ENCODE results near the gene ZNF609.

ZNF609 gene

GRCh38 chr15:64438653-64439447 is 21.5 kb upstream of the ZNF609 start:
- Histone ChIP-seq H3K36me3 (ENCODE audit: control insufficient read depth, insufficient read depth, low read length) (no peaks in the 10 kb centered on the region), H3K4me1 (ENCODE audit: control insufficient read depth, insufficient read depth, low read length) (no peaks in the 10 kb centered on the region), H3K9ac (ENCODE audit: low read length) (no peak overlapping the region), H3K27ac (ENCODE audit: low read depth, low read length) (no peak overlapping the region), H3K4me3 (ENCODE audit: low read depth, low read length) (no peak overlapping the region), H3K27me3 (ENCODE audit: control insufficient read depth, insufficient read depth, low read length) (no peaks in the 10 kb centered on the region), H3K9me3 (ENCODE audit: control insufficient read depth, insufficient read depth, low read depth, low read length) (no peaks in the 10 kb centered on the region)

- no peaks in the 10 kb centered on the region for H3K4me1 ChIP-seq (ENCODE audit: control insufficient read depth, insufficient read depth, low read length)
- no peaks in the 10 kb centered on the region for H3K27me3 ChIP-seq (ENCODE audit: control insufficient read depth, insufficient read depth, low read length)
- no peak overlapping the region for H3K9ac ChIP-seq (ENCODE audit: low read length)
- no peaks in the 10 kb centered on the region for H3K9me3 ChIP-seq (ENCODE audit: control insufficient read depth, insufficient read depth, low read depth, low read length)
- no peaks in the 10 kb centered on the region for H3K36me3 ChIP-seq (ENCODE audit: control insufficient read depth, insufficient read depth, low read length)
- no peak overlapping the region for H3K27ac ChIP-seq (ENCODE audit: low read depth, low read length)
- no peak overlapping the region for H3K4me3 ChIP-seq (ENCODE audit: low read depth, low read length)
These were observed 18.5 kb upstream of the ZNF609 start for GRCh38 chr15:64441852-64442251.

- Histone ChIP-seq H3K36me3 (ENCODE audit: control insufficient read depth, insufficient read depth, low read length) (peaks cover 6% of the 10 kb centered on the region), H3K9me3 (ENCODE audit: control insufficient read depth, insufficient read depth, low read depth, low read length) (no peaks in the 10 kb centered on the region), H3K27me3 (ENCODE audit: control insufficient read depth, insufficient read depth, low read length) (no peaks in the 10 kb centered on the region), H3K9ac (ENCODE audit: low read length) (no peak overlapping the region), H3K27ac (ENCODE audit: low read depth, low read length) (no peak overlapping the region), H3K4me1 (ENCODE audit: control insufficient read depth, insufficient read depth, low read length) (no peaks in the 10 kb centered on the region), H3K4me3 (ENCODE audit: low read depth, low read length) (no peak overlapping the region)
These were observed 17.4 kb upstream of the ZNF609 start for GRCh38 chr15:64443016-64443415.

- H3K4me3 ChIP-seq (ENCODE audit: low read depth, low read length) = no peak overlapping the region
- no peaks in the 10 kb centered on the region for H3K9me3 ChIP-seq (ENCODE audit: control insufficient read depth, insufficient read depth, low read depth, low read length)
- no peaks in the 10 kb centered on the region for H3K4me1 ChIP-seq (ENCODE audit: control insufficient read depth, insufficient read depth, low read length)
- H3K27ac ChIP-seq (ENCODE audit: low read depth, low read length) = no peak overlapping the region
- H3K9ac ChIP-seq (ENCODE audit: low read length) = no peak overlapping the region
- no peaks in the 10 kb centered on the region for H3K27me3 ChIP-seq (ENCODE audit: control insufficient read depth, insufficient read depth, low read length)
- H3K36me3 ChIP-seq (ENCODE audit: control insufficient read depth, insufficient read depth, low read length) = peaks cover 6% of the 10 kb centered on the region
These were observed 16.4 kb upstream of the ZNF609 start for GRCh38 chr15:64443747-64444621.

- Histone ChIP-seq H3K4me1 (ENCODE audit: control insufficient read depth, insufficient read depth, low read length) (no peaks in the 10 kb centered on the region), H3K9me3 (ENCODE audit: control insufficient read depth, insufficient read depth, low read depth, low read length) (no peaks in the 10 kb centered on the region), H3K36me3 (ENCODE audit: control insufficient read depth, insufficient read depth, low read length) (peaks cover 6% of the 10 kb centered on the region), H3K4me3 (ENCODE audit: low read depth, low read length) (no peak overlapping the region), H3K9ac (ENCODE audit: low read length) (no peak overlapping the region), H3K27me3 (ENCODE audit: control insufficient read depth, insufficient read depth, low read length) (no peaks in the 10 kb centered on the region), H3K27ac (ENCODE audit: low read depth, low read length) (no peak overlapping the region)
These were observed 15.5 kb upstream of the ZNF609 start for GRCh38 chr15:64444836-64445235.

- Histone ChIP-seq H3K9me3 (ENCODE audit: control insufficient read depth, insufficient read depth, low read depth, low read length) (no peaks in the 10 kb centered on the region), H3K4me1 (ENCODE audit: control insufficient read depth, insufficient read depth, low read length) (no peaks in the 10 kb centered on the region), H3K36me3 (ENCODE audit: control insufficient read depth, insufficient read depth, low read length) (peaks cover 6% of the 10 kb centered on the region), H3K27ac (ENCODE audit: low read depth, low read length) (no peak overlapping the region), H3K4me3 (ENCODE audit: low read depth, low read length) (no peak overlapping the region), H3K9ac (ENCODE audit: low read length) (no peak overlapping the region), H3K27me3 (ENCODE audit: control insufficient read depth, insufficient read depth, low read length) (no peaks in the 10 kb centered on the region)
These were observed 12.7 kb upstream of the ZNF609 start for GRCh38 chr15:64447536-64448315.

- H3K9ac ChIP-seq (ENCODE audit: low read length) = no peak overlapping the region
- peaks cover 20% of the 10 kb centered on the region for H3K4me1 ChIP-seq (ENCODE audit: control insufficient read depth, insufficient read depth, low read length)
- no peaks in the 10 kb centered on the region for H3K9me3 ChIP-seq (ENCODE audit: control insufficient read depth, insufficient read depth, low read depth, low read length)
- H3K4me3 ChIP-seq (ENCODE audit: low read depth, low read length) = no peak overlapping the region
- H3K36me3 ChIP-seq (ENCODE audit: control insufficient read depth, insufficient read depth, low read length) = 0 out of 2 replicates have a peak, but pooled peaks cover 3% of the 10 kb centered on the region
- no peak overlapping the region for H3K27ac ChIP-seq (ENCODE audit: low read depth, low read length)
- H3K27me3 ChIP-seq (ENCODE audit: control insufficient read depth, insufficient read depth, low read length) = no peaks in the 10 kb centered on the region
These were observed 7.2 kb upstream of the ZNF609 start for GRCh38 chr15:64452988-64453688.

- no peak overlapping the region for H3K9ac ChIP-seq (ENCODE audit: low read length)
- H3K4me3 ChIP-seq (ENCODE audit: low read depth, low read length) = no peak overlapping the region
- 0 out of 2 replicates have a peak, but pooled peaks cover 3% of the 10 kb centered on the region for H3K36me3 ChIP-seq (ENCODE audit: control insufficient read depth, insufficient read depth, low read length)
- H3K27ac ChIP-seq (ENCODE audit: low read depth, low read length) = no peak overlapping the region
- H3K9me3 ChIP-seq (ENCODE audit: control insufficient read depth, insufficient read depth, low read depth, low read length) = no peaks in the 10 kb centered on the region
- no peaks in the 10 kb centered on the region for H3K27me3 ChIP-seq (ENCODE audit: control insufficient read depth, insufficient read depth, low read length)
- peaks cover 20% of the 10 kb centered on the region for H3K4me1 ChIP-seq (ENCODE audit: control insufficient read depth, insufficient read depth, low read length)
These were observed 6.7 kb upstream of the ZNF609 start for GRCh38 chr15:64453689-64454037.

GRCh38 chr15:64454282-64454681 is 6.1 kb upstream of the ZNF609 start:
- Histone ChIP-seq H3K9me3 (ENCODE audit: control insufficient read depth, insufficient read depth, low read depth, low read length) (no peaks in the 10 kb centered on the region), H3K27ac (ENCODE audit: low read depth, low read length) (no peak overlapping the region), H3K4me1 (ENCODE audit: control insufficient read depth, insufficient read depth, low read length) (peaks cover 25% of the 10 kb centered on the region)

GRCh38 chr15:64455961-64456371 is 4.4 kb upstream of the ZNF609 start:
- H3K9ac ChIP-seq (ENCODE audit: low read length) = no peak overlapping the region
- H3K4me1 ChIP-seq (ENCODE audit: control insufficient read depth, insufficient read depth, low read length) = peaks cover 33% of the 10 kb centered on the region
- H3K36me3 ChIP-seq (ENCODE audit: control insufficient read depth, insufficient read depth, low read length) = 0 out of 2 replicates have a peak, but pooled peaks cover 3% of the 10 kb centered on the region
- no peak overlapping the region for H3K27ac ChIP-seq (ENCODE audit: low read depth, low read length)
- H3K27me3 ChIP-seq (ENCODE audit: control insufficient read depth, insufficient read depth, low read length) = no peaks in the 10 kb centered on the region
- H3K9me3 ChIP-seq (ENCODE audit: control insufficient read depth, insufficient read depth, low read depth, low read length) = no peaks in the 10 kb centered on the region
- H3K4me3 ChIP-seq (ENCODE audit: low read depth, low read length) = no peak overlapping the region

More at GRCh38 chr15:64454282-64454681, 6.1 kb upstream of the ZNF609 start:
- no peak overlapping the region for H3K9ac ChIP-seq (ENCODE audit: low read length)
- H3K4me3 ChIP-seq (ENCODE audit: low read depth, low read length) = no peak overlapping the region
- no peaks in the 10 kb centered on the region for H3K27me3 ChIP-seq (ENCODE audit: control insufficient read depth, insufficient read depth, low read length)
- H3K36me3 ChIP-seq (ENCODE audit: control insufficient read depth, insufficient read depth, low read length) = 0 out of 2 replicates have a peak, but pooled peaks cover 3% of the 10 kb centered on the region

Measured in HUES6 (cell line).